ENCODE results near the gene APOBEC4. TPM values are rescaled to one million over a fixed set of nuclear protein-coding genes. Genes with fewer than 3 reads are reported as not detected.

APOBEC4 gene
- total and polyA plus RNA-seq, 4 donors, result not detected

DNA sequence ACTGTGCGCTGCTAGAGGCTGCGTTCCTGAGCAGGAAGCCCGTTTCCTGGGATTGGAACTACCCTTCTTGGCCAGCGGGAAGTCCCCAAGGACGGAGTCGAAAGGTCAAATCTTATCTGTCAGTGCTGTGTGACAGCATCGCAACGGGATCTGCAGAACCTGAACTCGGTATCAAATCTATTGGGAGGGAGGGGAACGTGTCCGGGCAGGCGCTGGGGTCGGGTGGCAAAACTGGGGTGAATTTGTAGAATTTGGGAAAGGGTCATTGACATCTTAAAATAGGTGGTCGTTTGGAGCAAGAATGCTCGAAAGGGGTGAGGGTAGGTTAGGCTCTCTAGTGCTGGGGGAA, 16.8 kb downstream of the APOBEC4 start:
- H3K9me3 ChIP-seq (ENCODE audit: control insufficient read depth in 4 of 4, low read length in 3 of 4), result no peaks in the 10 kb centered on the region
- no peaks in the 10 kb centered on the region for H3K27me3 ChIP-seq (ENCODE audit: control insufficient read depth in 4 of 4, insufficient read depth in 4 of 4, low read length in 3 of 4)
- H3K4me1 ChIP-seq (ENCODE audit: control insufficient read depth in 4 of 4, insufficient read depth in 4 of 4, low read length in 3 of 4), result peaks cover 6 to 41% (median 35%) of the 10 kb centered on the region in 4 donors
- H3K4me3 ChIP-seq (ENCODE audit: low read depth in 1 of 3, low read length in 3 of 3), result peak overlapping the region; percentile 70 to 97 (median 75)
- H3K36me3 ChIP-seq (ENCODE audit: control insufficient read depth in 4 of 4, insufficient read depth in 3 of 4, low read depth in 1 of 4, low read length in 3 of 4), result no peaks in the 10 kb centered on the region
- peak overlapping the region; percentile 74 to 85 for H3K27ac ChIP-seq (ENCODE audit: low read depth in 1 of 2, low read length in 2 of 2)
- 2% methylated on average over 15 of the region's 15 CpGs for WGBS
- TF ChIP-seq TAF1 (conservative IDR thresholded peaks at IDR 0.05), result no peak
- TF ChIP-seq, protein P1, sequence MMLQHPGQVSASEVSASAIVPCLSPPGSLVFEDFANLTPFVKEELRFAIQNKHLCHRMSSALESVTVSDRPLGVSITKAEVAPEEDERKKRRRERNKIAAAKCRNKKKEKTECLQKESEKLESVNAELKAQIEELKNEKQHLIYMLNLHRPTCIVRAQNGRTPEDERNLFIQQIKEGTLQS (IDR thresholded peaks at IDR 0.05), result no peak
- TF ChIP-seq FOXA2 (IDR thresholded peaks at IDR 0.05), result no peak
- TF ChIP-seq CTCF (IDR thresholded peaks at IDR 0.05; ENCODE audit: low read depth, low read length, missing input control), result peak; percentile 9
- no peak for TF ChIP-seq FOXA1 (IDR thresholded peaks at IDR 0.05)
- TF ChIP-seq NR2F2 (IDR thresholded peaks at IDR 0.05), result peak; percentile 81
- TF ChIP-seq YY1 (IDR thresholded peaks at IDR 0.05), result no peak
- TF ChIP-seq RXRA (IDR thresholded peaks at IDR 0.05), result peak in 1 of 2 donors; percentile 26
- peak; percentile 36 to 57 for TF ChIP-seq HNF4A (conservative IDR thresholded peaks at IDR 0.05)
- TF ChIP-seq HNF4G (IDR thresholded peaks at IDR 0.05), result peak; percentile 27
- TF ChIP-seq RAD21 (IDR thresholded peaks at IDR 0.05), result no peak
- peak; percentile 58 for TF ChIP-seq SP1 (IDR thresholded peaks at IDR 0.05)
- no peak for TF ChIP-seq GABPA (IDR thresholded peaks at IDR 0.05 in 1 of 2, conservative IDR thresholded peaks at IDR 0.05 in 1 of 2)
- no peak for TF ChIP-seq JUND (IDR thresholded peaks at IDR 0.05)
- no peak for TF ChIP-seq EGR1 (IDR thresholded peaks at IDR 0.05; ENCODE audit: low read depth in 2 of 2)
- TF ChIP-seq MAX (IDR thresholded peaks at IDR 0.05), result no peak
- TF ChIP-seq, protein P2, sequence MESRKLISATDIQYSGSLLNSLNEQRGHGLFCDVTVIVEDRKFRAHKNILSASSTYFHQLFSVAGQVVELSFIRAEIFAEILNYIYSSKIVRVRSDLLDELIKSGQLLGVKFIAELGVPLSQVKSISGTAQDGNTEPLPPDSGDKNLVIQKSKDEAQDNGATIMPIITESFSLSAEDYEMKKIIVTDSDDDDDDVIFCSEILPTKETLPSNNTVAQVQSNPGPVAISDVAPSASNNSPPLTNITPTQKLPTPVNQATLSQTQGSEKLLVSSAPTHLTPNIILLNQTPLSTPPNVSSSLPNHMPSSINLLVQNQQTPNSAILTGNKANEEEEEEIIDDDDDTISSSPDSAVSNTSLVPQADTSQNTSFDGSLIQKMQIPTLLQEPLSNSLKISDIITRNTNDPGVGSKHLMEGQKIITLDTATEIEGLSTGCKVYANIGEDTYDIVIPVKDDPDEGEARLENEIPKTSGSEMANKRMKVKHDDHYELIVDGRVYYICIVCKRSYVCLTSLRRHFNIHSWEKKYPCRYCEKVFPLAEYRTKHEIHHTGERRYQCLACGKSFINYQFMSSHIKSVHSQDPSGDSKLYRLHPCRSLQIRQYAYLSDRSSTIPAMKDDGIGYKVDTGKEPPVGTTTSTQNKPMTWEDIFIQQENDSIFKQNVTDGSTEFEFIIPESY (IDR thresholded peaks at IDR 0.05), result no peak
- no peak for TF ChIP-seq REST (IDR thresholded peaks at IDR 0.05)
- H3K9ac ChIP-seq (ENCODE audit: low read depth in 1 of 2, low read length in 2 of 2), result no peak overlapping the region
- DNase-seq (ENCODE audit: low spot score), result no peak
